SU-DHL-6 (cell line): Measurements from ENCODE around the gene PRRX2.

ENCODE experiments used
- CTCF ChIP-seq: fragments of 200-600 bp; sonication (generic); IDR thresholded peaks from one replicate; pipeline ENCODE4 v1.5.1; 2017; ENCODE audit warnings: antibody characterized with exemption, mild to moderate bottlenecking, low read length, moderate library complexity; ENCODE audit not compliant: insufficient read depth, poor library complexity, severe bottlenecking
- EZH2phosphoT487 ChIP-seq: fragments of 200-600 bp; sonication (generic), shearing (Covaris generic); conservative IDR thresholded peaks from 2 replicates; pipeline ENCODE4 v1.6.1; 2018; ENCODE audit warnings: mild to moderate bottlenecking, antibody characterized with exemption, low read length, moderate library complexity, mixed read lengths

- TF ChIP-seq CTCF (no peak), EZH2phosphoT487 (no peak)
These were observed 20.5 kb upstream of the PRRX2 start for GRCh38 chr9:129644902-129645301.
